HG03135 (cell line): ENCODE measurements around the gene IQCB1.
"Not testable (repeated sequence)": the region's sequence is repeated elsewhere in the genome, so short reads cannot be mapped to it uniquely, and the experiment has no call there.

ENCODE experiments used
- ATAC-seq: cut with Tn5 transposase; IDR thresholded peaks from one replicate; pipeline ENCODE4 v1.9.1; 2021; ENCODE audit warnings: mild to moderate bottlenecking, moderate library complexity; ENCODE audit not compliant: unreplicated experiment

Gene IQCB1

GRCh38 chr3:121749276-121750086 is 85.4 kb downstream of the IQCB1 start, which contains the start of gene GOLGB1:
Gene GOLGB1, minus strand, starts transcription at chr3:121749741. Its CDS starts 18,770 bp downstream, at chr3:121730971.
- ATAC-seq = peak; percentile 97

- ATAC-seq = peak; percentile 17
These were observed 86.1 kb downstream of the IQCB1 start for GRCh38 chr3:121748680-121749275.

DNA sequence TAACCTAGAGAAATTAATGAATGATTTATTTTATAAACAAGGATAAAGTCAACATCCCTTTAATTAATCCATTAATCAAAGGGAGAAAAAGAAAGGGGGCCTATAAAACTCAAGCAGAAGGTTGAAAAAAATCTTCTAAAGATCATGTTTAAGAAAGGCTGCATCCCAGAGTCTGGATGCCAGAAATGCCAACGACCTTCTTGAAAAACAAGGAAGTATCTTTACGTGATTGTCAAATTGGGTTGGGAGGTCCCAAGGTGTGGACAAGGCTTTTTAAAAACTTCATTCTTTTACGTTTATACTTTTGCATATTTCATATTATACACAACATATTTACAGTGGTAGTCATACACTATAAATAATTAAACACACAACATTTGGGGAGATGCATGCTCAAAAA is 86.9 kb downstream of the IQCB1 start:
- ATAC-seq = no peak

- not testable (repeated sequence) for ATAC-seq
These were observed 91.8 kb downstream of the IQCB1 start for GRCh38 chr3:121743106-121743505.

GRCh38 chr3:121740896-121741295 is 94.0 kb downstream of the IQCB1 start:
- ATAC-seq = no peak

DNA sequence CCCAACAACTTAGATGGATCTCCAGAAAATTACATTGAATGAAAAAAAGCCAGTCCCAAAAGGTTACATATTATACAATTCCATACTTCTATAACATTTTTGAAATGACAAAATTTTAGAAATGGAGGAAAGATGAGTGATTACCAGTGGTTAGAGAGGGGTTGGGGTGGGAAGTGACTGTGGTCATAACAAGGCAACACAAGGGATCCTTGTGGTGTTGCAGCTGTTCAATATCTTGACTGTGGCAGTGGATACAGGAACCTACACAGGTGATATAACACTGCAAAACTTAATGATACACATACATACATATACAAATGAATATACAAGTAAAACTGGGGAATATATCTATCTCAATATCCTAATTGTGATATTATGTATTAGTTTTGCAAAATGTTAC is 95.0 kb downstream of the IQCB1 start:
- no peak for ATAC-seq

- no peak for ATAC-seq
These were observed 97.2 kb downstream of the IQCB1 start for GRCh38 chr3:121737644-121738043.

GRCh38 chr3:121736112-121736511 is 98.7 kb downstream of the IQCB1 start:
- no peak for ATAC-seq

DNA sequence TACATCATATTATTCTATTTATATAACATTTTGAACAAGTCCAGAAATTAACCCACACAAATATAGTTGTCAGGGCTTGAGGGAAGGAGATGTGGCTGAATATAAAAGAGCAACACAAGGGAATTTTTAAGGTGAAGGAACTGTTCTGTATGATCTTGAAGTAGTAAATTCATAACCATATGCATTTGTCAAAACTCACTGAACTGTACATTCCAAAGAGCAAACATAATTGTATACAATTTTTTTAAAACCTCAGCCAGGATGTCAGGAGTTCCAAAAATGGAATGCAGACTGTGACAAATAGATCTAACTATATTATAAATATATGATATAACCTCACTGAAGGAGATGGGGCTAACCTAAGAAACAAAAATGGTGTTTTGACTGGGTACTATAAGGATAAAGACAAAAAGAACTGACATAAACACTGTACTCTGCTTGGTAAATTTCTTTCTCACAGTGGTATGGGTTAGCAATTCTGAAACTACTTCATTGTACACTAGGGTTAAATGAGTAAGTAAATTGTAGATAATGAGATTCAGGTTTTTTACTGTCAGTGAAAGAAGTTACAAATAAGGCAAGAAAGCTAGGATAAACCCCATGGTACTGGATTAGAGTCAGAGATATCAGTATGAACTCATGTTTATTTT is 99.7 kb downstream of the IQCB1 start:
- peak; percentile 93 for ATAC-seq

- ATAC-seq = no peak
These were observed 103.7 kb downstream of the IQCB1 start for GRCh38 chr3:121730940-121731687.

DNA sequence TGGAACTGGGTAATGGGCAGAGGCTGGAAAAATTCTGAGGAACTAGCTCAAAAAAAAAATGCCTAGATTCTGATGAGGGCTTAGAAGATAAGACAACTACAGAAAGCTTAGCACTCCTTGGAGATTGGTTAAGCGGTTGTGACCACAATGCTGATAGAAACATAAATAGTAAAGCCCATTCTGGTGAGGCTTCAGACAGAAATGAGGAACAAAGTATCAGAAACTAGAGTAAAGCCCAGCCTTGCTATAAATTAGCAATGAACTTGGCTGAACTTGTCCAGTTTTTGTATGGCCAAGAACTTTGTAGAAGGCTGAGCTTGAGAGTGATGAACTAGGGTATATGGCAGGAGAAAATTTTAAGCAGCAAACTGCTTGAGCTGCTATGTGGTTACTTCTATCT is 110.7 kb downstream of the IQCB1 start:
- peak; percentile 96 for ATAC-seq

GRCh38 chr3:121723485-121723884 is 111.4 kb downstream of the IQCB1 start:
- no peak for ATAC-seq

DNA sequence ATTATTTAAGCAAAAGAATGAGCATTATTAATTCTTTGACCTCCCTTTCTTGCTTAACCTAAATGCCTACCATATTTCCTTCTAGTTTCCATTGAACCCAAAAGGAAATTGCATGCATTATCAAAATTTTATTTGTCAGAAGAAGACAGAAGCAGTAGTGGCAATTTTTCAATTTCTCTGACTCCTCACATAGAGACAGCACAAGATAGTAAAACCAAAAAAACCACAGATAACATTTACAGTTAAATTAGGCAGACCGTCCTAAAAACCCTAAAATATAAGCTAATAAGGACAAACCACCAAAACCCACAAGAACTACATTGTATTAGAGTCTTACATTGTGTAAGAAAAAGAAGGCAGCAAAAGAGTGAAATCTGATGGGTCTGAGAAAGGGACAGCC is 112.4 kb downstream of the IQCB1 start:
- ATAC-seq = no peak

GRCh38 chr3:121720163-121720562 is 114.7 kb downstream of the IQCB1 start:
- ATAC-seq = no peak
